Measurements from ENCODE around the gene FAH. TPM values are rescaled to one million over a fixed set of nuclear protein-coding genes. Genes with fewer than 3 reads are reported as not detected.

Gene FAH
- total and polyA plus RNA-seq, 10 of the 15 experiments (the other 5 are each of a cell fraction or from before 2014, with no cell fraction given) = 36.3 to 121 (median 62.0) TPM

DNA sequence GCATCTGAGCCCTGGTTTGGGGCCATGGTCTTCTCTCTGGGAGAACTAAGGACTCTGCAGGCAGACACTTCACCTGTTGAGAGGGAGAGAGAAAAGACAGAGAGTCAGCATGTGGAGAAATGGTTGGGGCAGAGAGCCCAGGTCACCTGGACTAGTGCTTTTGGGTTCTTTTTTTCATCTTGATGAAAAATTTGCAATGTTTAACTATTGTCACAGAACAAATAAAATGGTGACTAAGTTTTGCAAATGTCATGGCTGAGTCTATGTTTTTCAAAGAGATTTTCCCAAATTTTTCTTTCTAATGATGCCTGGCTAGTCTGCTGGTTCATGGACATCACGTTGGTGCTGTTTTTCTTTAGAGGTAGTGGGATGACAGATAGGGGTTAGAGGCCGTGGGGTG is 17.8 kb downstream of the FAH start:
- ChIA-PET RAD21 (ENCODE audit: unreplicated experiment) (interaction anchor here (1.1 kb wide), 1 partner anchor 110 kb away, joined by 3 read pairs; no protein-coding TSS in a partner anchor), POLR2A (no interaction called here), SMC1A (ENCODE audit: uncharacterized antibody, unreplicated experiment) (no interaction called here), CTCF (no interaction called here)
- Histone ChIP-seq H3K9me3 (replicated peaks; ENCODE audit: control insufficient read depth, insufficient read depth, low read length) (no peaks in the 10 kb centered on the region), H3K4me2 (ENCODE audit: control insufficient read depth, insufficient read depth) (no peak overlapping the region), H3K27me3 (replicated peaks in 1 of 2; ENCODE audit: control insufficient read depth in 2 of 2, insufficient read depth in 2 of 2, low read length in 1 of 2) (no peaks in the 10 kb centered on the region), H3K36me3 (ENCODE audit: control insufficient read depth in 2 of 2, insufficient read depth in 2 of 2, low read length in 1 of 2) (peaks cover 0 to 4% of the 10 kb centered on the region in 2 experiments; a peak in 1 of 4 replicates), H4K20me1 (ENCODE audit: control insufficient read depth, insufficient read depth) (no peaks in the 10 kb centered on the region), H2AFZ (ENCODE audit: control insufficient read depth, low read depth, low read length) (no peak overlapping the region), H3K4me3 (no peak overlapping the region), H3K79me2 (ENCODE audit: control insufficient read depth, insufficient read depth, low read length) (no peaks in the 10 kb centered on the region), H3K4me1 (ENCODE audit: control insufficient read depth, insufficient read depth, low read length) (no peaks in the 10 kb centered on the region; the same call in 1 of the 2 replicates), H3K9ac (ENCODE audit: control insufficient read depth, insufficient read depth, low read length) (no peak overlapping the region), H3K27ac (ENCODE audit: control insufficient read depth, insufficient read depth) (no peak overlapping the region)
- in situ Hi-C loops (cut with MboI) = loop anchor here (10.0 kb wide), 2 partner anchors 396 to 786 kb away; no protein-coding TSS in a partner anchor
- intact Hi-C loops (cut with micrococcal nuclease; ENCODE audit: unreplicated experiment) = loop anchor here (5.0 to 10.0 kb wide), 4 partner anchors 108 to 396 kb away; partner anchors contain the start of gene MTHFS
- ATAC-seq = no peak
- no peak for DNase-seq (ENCODE audit: low read depth, low spot score)
- no peak for FAIRE-seq
- BruUV-seq (replicated peaks) = no TSS peak
- 68% methylated on average over 2 of the region's 2 CpGs for WGBS (ENCODE audit: insufficient coverage, insufficient replicate concordance, low lambda C conversion rate, missing lambda C conversion rate)
- TF ChIP-seq PML (IDR thresholded peaks at IDR 0.05; ENCODE audit: low read length) (no peak), NFIC (IDR thresholded peaks at IDR 0.05; ENCODE audit: low read depth, low read length) (no peak), MTA3 (IDR thresholded peaks at IDR 0.05; ENCODE audit: borderline replicate concordance, low read length) (no peak), DPF2 (IDR thresholded peaks at IDR 0.05) (no peak), STAT1 (conservative IDR thresholded peaks at IDR 0.05) (no peak), GATAD2B (conservative IDR thresholded peaks at IDR 0.05; ENCODE audit: low read depth) (no peak), BMI1 (IDR thresholded peaks at IDR 0.05; ENCODE audit: borderline replicate concordance) (no peak), TARDBP (IDR thresholded peaks at IDR 0.05; ENCODE audit: borderline replicate concordance) (no peak), JUND (IDR thresholded peaks at IDR 0.05; ENCODE audit: low read depth, low read length) (no peak), SPI1 (IDR thresholded peaks at IDR 0.05; ENCODE audit: borderline replicate concordance, insufficient read depth, low read depth, low read length) (no peak), HDAC6 (IDR thresholded peaks at IDR 0.05; ENCODE audit: unreplicated experiment) (no peak), CREM (IDR thresholded peaks at IDR 0.05; ENCODE audit: low read depth) (no peak), SMARCA5 (IDR thresholded peaks at IDR 0.05) (no peak), NFYA (IDR thresholded peaks at IDR 0.05; ENCODE audit: borderline replicate concordance, low read depth, low read length) (no peak), ZNF207 (IDR thresholded peaks at IDR 0.05; ENCODE audit: borderline replicate concordance) (no peak)
- TF ChIP-seq, protein P1, sequence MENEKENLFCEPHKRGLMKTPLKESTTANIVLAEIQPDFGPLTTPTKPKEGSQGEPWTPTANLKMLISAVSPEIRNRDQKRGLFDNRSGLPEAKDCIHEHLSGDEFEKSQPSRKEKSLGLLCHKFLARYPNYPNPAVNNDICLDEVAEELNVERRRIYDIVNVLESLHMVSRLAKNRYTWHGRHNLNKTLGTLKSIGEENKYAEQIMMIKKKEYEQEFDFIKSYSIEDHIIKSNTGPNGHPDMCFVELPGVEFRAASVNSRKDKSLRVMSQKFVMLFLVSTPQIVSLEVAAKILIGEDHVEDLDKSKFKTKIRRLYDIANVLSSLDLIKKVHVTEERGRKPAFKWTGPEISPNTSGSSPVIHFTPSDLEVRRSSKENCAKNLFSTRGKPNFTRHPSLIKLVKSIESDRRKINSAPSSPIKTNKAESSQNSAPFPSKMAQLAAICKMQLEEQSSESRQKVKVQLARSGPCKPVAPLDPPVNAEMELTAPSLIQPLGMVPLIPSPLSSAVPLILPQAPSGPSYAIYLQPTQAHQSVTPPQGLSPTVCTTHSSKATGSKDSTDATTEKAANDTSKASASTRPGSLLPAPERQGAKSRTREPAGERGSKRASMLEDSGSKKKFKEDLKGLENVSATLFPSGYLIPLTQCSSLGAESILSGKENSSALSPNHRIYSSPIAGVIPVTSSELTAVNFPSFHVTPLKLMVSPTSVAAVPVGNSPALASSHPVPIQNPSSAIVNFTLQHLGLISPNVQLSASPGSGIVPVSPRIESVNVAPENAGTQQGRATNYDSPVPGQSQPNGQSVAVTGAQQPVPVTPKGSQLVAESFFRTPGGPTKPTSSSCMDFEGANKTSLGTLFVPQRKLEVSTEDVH (IDR thresholded peaks at IDR 0.05; ENCODE audit: low read depth, partially characterized antibody) = no peak
- TF ChIP-seq, protein P2, sequence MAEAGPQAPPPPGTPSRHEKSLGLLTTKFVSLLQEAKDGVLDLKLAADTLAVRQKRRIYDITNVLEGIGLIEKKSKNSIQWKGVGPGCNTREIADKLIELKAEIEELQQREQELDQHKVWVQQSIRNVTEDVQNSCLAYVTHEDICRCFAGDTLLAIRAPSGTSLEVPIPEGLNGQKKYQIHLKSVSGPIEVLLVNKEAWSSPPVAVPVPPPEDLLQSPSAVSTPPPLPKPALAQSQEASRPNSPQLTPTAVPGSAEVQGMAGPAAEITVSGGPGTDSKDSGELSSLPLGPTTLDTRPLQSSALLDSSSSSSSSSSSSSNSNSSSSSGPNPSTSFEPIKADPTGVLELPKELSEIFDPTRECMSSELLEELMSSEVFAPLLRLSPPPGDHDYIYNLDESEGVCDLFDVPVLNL (IDR thresholded peaks at IDR 0.05; ENCODE audit: low read depth, low read length) = no peak
- TF ChIP-seq, protein P3, sequence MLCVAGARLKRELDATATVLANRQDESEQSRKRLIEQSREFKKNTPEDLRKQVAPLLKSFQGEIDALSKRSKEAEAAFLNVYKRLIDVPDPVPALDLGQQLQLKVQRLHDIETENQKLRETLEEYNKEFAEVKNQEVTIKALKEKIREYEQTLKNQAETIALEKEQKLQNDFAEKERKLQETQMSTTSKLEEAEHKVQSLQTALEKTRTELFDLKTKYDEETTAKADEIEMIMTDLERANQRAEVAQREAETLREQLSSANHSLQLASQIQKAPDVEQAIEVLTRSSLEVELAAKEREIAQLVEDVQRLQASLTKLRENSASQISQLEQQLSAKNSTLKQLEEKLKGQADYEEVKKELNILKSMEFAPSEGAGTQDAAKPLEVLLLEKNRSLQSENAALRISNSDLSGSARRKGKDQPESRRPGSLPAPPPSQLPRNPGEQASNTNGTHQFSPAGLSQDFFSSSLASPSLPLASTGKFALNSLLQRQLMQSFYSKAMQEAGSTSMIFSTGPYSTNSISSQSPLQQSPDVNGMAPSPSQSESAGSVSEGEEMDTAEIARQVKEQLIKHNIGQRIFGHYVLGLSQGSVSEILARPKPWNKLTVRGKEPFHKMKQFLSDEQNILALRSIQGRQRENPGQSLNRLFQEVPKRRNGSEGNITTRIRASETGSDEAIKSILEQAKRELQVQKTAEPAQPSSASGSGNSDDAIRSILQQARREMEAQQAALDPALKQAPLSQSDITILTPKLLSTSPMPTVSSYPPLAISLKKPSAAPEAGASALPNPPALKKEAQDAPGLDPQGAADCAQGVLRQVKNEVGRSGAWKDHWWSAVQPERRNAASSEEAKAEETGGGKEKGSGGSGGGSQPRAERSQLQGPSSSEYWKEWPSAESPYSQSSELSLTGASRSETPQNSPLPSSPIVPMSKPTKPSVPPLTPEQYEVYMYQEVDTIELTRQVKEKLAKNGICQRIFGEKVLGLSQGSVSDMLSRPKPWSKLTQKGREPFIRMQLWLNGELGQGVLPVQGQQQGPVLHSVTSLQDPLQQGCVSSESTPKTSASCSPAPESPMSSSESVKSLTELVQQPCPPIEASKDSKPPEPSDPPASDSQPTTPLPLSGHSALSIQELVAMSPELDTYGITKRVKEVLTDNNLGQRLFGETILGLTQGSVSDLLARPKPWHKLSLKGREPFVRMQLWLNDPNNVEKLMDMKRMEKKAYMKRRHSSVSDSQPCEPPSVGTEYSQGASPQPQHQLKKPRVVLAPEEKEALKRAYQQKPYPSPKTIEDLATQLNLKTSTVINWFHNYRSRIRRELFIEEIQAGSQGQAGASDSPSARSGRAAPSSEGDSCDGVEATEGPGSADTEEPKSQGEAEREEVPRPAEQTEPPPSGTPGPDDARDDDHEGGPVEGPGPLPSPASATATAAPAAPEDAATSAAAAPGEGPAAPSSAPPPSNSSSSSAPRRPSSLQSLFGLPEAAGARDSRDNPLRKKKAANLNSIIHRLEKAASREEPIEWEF (IDR thresholded peaks at IDR 0.05; ENCODE audit: insufficient replicate concordance, low read depth, low read length) = no peak
